Brain pericyte (primary cell): Measurements from ENCODE around the gene SURF6.
"Not testable (repeated sequence)": the region's sequence is repeated elsewhere in the genome, so short reads cannot be mapped to it uniquely, and the experiment has no call there.

Source experiments
- DNase-seq: peaks from one replicate; pipeline ENCODE4 v3.0.0-alpha.2; 2012; ENCODE audit warnings: low read depth, low spot score

SURF6 gene

DNA sequence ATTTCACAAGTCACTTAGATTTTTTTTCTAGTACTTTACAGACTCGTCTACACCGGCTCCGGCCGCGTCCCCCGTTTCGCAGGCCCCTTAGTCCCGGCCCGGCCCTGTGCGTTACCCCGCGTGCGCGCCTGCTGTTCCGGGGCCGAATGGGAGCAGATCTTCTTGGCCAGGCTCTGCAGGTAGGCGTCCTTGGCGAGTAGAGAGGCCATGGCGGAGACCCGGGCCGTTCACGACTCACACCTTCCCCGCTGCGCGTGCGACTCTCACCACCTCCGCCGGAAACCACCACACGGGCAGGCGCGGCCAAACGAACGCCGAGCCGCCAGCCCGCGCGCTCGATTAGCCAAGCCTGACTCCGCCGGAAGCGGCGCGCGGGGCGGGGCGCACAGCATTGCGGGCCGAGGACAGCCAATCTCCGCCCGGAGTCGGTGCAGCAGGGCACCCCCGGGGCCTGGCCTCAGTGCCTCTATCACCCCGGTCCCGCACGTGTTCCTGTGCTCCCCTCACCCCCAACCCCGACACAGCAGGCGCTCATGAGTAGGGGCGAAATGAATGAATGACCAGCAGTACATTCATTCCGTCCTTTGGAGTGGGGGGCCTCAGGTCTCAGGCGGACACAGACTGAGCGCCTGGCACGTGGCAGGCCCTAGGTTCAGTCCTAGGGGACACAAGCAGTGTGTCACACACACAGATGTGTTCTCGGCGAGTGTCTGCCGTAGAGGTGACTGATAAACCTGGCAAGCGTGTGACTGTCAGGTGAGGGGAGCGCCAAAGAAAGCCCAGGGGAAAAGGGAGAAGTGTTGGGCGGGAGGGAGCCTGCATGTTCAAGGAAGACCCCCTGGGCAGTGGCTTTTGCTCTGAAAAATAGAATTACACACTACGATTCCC lies at the start of gene SURF6:
Gene SURF6 (minus strand): TSS at position 265 of the 888 bp plus-strand sequence. CDS start 56 bp downstream, at position 209.
- DNase-seq = peak; percentile 58

DNA sequence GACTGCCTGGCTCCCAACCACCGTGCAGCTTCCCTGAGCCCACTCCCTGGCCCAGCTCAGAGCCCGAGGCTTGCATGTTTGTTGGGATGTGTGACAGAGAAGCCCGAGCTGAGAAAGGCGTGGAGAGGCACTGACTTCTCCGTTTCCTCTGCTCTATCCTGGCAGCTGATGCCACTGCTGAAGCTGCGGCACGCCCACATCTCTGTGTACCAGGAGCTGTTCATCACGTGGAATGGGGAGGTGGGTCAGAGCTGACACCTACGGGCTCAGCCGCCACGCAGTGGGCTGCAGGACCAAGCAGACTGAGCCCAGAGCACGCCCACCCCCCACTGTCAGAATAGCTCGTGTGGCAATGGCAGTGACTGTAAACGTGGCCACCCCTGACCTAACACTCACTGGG lies 49.5 kb upstream of the SURF6 start:
- DNase-seq = no peak

DNA sequence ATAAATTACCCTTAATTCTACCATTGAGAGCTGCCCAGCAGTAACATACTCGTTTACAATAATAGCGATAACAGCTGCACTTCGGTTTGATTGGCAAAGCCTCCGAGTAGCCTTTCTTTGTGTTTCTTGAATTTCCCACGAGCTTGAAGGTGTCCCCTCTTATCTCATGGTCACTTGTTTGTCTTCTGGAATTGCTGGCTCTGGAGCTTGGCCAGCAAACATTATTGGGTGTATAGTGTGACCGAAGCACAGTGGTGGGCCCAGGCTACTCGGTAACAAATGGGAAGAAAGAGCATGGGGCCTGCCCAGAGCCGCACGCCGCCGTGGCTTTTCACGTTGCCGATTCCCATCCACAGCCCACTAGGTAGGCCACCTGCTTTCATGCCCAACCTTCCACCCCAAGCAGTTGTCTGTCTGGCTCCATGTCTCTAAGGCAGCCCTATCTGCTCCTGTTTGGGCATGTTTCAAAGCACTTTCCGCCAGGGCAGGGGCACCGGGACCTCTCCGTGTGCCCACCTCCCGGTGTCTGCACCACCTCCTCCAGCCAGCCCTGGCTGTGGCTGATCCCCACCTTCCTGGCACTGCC lies 48.8 kb upstream of the SURF6 start:
- DNase-seq = no peak

DNA sequence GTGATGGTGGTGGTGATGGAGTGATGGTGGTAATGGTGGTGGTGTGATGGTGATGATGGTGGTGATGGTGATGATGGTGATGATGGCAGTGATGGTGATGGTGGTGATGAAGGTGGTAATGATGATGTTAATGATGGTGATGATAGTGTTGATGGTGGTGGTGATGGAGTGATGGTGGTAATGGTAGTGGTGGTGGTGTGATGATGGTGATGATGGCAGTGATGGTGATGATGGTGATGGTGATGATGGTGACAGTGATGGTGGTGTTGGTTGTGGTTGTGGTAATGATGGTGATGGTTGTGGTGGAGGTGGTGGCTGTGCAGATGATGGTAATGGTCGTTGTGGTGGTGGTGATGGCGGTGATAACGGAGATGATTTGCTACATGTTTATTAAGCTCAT lies 47.5 kb upstream of the SURF6 start:
- no peak for DNase-seq

DNA sequence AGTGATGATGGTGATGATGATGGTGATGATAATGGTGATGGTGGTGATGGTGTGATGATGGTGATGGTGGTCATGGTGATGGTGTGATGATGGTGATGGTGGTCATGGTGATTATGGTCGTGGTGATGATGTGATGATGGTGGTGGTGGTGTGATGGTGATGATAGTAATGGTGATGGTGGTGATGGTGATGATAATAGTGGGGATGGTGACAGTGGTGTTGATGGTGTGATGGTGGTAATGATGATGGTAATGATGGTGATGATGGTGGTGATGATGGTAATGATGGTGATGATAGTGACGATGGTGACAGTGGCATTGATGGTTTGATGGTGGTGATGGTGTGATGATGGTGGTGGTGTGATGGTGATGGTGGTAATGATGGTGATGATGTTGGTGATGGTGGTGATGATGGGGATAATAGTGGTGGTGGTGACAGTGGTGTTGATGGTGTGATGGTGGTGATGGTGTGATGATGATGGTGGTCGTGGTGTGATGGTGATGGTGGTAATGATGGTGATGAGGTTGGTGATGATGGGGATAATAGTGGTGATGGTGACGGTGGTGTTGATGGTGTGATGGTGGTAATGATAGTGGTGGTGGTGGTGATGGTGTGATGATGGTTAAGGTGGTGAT lies 46.6 kb upstream of the SURF6 start:
- no peak for DNase-seq

DNA sequence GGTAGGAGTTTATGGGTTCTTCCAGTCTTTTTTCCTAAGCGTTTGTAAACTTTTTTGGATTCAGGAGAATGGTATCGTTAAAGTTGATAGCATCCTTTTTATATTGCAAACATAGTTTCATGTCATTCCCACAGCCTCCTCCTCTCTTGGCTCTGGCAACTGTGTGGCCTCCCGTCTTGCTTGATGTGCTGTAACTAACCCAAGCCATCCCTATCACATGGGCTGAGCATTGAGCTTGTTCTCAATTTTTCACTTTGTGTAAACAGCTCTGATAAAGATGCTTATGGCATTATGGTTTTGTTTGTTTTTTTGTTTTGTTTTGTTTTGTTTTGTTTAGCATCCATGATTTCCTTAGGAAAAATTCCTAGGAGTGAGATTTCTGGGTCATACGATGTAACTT lies 44.7 kb upstream of the SURF6 start:
- no peak for DNase-seq

DNA sequence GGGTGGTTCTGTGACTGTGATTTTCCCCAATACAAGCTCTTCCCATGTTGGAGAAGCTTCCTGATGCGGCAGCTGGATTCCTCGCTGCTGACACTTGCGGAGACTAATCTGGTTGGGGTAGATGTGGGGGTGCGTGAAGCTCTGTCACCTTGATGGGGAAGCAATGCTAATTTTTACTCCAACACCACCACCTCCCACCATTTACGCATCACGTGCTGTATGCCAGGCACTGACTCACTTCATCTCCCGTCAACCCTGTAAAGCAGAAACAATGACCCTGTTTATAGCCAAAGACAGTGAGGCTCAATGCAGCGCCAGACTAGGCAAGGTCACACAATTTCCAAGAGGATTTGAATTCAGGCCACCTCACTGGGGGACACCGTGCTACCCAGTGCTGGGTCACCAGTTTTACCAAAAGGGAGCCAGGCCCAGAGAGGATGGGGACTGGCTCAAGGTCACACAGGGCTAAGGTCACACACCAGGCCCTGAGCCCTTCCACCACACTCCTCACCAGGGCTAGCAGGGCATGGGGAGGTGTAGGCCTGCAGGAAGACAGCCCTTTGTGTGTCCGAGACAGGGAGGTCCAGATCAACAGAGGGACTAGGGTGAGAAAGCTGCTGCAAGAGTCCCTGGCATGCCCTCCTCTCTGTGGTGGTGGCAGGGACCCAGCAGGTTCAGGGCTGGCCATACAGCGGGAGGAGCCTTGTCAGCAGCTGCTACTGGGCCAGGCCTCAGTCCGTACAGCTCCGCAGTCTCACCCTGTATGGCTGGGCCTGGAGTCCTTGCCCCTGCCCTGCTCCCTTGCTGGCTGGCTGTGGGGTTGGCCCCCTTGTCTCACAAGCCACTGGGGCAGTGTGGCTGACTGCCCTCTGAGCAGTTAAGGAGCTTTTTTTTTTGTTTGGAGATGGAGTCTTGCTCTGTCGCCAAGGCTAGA lies 43.4 kb upstream of the SURF6 start:
- no peak for DNase-seq

DNA sequence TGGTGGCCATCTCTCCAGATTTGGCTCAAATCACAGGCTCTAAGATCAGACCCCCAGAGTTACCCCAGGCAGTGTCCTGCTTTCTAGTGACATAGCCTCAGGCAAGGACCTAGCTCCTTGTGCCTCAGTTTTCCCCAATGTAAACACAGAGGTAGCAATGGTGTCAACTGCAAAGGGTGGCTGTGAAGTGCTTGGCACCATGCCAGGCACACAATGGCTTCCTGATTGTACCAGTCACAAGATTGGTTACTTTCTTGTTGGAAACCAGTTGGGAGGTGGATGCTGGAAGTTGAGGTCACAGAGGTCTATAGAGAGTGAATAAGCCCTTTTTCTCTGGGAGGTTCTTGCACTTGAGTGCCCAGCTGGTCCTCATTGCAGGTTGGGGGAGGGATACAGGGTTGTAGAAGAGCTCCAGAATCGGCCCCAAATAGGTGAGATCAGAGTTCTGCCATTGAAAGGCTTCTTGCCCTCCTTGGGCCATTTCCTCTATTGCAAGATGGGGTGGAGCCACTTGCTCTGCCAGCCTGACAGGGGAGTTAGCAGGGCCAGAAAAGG lies 42.5 kb upstream of the SURF6 start:
- DNase-seq = no peak

DNA sequence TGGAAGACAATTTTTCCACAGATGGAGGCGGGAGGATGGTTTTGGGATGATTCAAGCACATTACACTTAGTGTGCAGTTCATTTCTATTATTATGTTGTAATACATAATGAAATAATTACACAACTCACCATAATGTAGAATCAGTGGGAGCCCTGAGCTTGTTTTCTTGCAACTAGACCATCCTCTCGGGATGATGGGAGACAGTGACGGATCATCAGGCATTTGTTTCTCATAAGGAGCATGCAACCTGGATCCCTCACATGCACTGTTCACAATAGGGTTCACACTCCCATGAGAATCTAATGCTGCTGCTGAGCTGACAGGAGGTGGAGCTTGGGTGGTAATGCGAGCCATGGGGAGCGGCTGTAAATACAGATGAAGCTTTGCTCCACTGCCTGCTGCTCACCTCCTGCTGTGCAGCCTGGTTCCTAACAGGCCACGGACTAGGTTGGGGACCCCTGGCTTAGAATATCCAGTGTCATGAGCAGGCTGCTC lies 41.8 kb upstream of the SURF6 start:
- DNase-seq = peak; percentile 39

DNA sequence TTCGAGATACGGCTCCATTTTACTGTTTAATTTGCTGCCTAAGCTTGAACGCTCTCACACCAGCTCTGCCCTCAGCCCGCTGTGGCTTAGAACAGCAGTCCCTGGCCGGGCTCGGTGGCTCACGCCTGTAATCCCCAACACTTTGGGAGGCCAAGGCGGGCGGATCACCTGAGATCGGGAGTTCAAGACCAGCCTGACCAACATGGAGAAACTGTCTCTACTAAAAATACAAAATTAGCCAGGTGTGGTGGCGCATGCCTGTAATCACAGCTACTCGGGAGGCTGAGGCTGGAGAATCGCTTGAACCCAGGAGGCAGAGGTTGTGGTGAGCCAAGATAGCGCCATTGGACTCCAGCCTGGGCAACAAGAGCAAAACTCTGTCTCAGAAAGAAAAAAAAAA lies 41.3 kb upstream of the SURF6 start:
- not testable (repeated sequence) for DNase-seq

DNA sequence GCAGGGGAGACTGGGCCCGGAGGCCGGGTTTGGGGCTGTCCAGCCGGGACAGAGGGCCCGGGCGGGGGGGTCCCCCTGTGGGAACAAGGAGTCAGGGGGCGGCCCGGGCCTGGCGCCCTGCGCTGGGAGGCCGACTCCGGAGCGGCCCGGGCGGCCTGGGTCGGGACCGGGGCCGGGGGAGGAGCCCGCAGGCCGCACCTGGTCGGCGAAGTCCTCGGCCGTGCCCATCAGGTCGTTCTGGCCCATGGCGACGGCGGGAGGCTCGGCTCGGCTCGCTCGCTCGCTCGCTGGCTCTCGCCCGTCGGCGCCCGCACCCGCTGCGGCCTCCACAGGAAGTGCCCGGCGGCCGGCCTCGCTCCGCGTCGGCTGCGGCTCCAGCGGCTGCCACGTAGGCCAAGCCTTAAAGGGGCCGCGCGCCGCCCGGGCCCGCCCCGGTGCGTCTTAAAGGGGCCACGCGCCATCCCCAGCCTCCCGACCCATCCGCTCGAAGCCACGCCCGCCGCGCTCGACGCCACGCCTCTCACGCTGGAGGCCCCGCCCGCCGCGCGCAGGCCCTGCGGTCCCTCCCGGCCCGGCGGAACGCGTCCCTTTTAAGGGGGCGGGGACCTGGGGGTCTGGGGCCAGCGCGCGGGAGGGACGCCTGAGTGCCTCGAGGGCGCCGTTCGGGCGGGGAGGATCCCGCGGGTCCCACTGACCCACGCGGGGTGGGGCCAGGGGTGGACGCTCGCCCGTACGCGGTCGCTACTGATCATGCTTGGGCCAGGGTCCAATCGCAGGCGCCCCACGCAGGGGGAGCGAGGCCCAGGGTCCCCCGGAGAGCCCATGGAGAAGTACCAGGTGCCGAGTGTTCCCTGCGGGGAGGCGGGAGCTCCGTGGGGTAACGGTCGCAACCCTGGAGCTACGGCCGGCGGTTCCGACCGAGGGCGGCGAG lies 40.0 kb upstream of the SURF6 start, which contains the start of the genes STKLD1 and SURF4:
Gene STKLD1 (plus strand): TSS at position 643 of the 931 bp plus-strand sequence. CDS start 108 bp downstream, at position 751.
Gene SURF4 (minus strand): TSS at position 337 of the 931 bp plus-strand sequence. CDS start 91 bp downstream, at position 246.
- peak; percentile 80 for DNase-seq

DNA sequence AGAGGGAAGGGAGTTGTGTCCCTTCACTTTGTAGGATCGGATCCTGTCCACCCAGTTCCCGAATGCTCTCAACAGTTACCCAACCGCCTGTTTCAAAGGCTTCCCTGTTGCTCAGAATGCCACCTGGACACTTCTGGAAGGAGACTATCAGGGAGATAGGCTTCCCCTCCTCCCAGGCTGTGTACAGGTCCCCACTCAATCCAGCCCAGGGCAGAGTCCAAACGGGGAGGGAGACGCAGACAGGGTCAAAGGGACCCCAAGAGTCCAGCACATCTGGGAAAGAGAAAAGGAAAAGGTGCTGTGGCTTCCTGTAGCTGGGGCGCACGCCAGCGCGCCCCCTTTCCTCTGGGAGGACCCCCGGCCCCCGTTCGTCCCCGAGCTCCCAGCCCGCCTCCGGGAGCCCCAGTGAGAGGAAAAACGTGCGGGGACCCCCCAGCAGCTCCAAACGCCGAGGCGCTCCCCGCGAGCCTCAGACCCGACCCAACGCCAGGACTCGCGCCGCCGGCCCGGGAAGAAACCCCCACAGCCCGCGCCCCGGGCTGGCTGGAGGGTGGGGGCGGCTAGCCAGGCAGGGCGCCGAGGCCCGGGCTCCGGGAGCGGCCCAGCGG lies 39.2 kb upstream of the SURF6 start:
- DNase-seq = no peak

DNA sequence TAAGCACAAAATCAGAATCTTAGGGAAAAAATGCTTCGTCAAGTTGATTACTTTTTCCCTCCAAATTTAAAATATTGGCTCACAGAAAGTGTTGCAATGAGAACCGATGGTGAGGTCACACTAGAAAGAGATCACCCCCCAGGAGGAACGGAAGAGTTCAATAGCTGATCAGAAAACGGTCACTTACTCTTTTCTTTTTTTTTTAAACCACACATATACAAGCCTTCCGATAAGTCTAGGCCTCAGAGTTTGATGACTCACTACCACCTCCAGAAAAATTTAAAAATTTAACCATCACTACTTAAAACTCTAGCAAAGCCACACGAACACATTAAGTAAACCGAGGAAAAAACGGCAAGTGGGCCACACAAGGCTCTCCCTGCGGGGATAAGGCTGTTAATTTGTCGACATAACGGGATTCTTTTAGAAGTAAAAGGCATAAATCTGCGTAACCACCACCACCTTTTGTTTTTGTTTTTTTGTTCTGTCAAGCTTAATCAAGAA lies 38.7 kb upstream of the SURF6 start:
- DNase-seq = no peak

DNA sequence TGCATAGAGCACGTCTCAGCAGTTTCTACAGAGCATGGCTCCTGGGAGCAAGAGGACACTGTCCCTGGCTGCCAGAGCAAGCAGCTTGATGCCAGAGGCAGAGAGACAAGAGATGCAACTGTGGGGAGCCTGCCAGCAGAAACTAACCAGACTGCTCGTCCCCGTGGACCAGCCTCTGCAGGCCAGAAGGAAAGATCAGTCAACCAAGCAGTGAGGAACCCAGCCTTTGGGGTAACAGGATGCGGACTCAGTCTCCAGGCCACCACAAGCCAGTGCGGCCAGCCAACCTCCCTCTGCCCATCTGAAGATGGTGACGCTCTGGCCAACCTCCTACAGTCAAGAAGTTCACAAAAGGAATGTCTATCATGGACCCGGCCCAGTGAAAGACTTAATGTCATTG lies 36.2 kb upstream of the SURF6 start:
- DNase-seq = no peak

DNA sequence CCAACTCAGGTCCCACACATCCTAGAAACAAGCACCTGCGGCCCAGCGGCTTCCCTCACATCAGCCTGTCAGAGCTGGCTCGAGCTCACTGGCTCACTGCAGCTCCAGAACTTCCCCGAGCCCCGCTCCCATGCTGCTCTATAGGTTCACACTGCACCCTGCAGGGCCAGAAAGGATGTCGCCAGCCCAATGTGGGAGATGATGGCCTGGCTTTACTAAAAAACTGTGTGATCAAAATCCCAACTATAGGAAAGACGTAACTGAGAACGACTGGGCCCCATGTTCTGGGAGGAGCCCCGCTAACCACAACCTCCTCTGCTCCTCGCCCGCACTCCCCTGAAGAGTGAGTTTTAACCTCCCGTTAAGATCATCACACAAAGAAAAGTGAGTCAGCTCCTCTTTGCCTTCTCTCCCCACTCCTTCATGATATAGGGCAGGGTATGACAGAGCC lies 35.3 kb upstream of the SURF6 start:
- no peak for DNase-seq

DNA sequence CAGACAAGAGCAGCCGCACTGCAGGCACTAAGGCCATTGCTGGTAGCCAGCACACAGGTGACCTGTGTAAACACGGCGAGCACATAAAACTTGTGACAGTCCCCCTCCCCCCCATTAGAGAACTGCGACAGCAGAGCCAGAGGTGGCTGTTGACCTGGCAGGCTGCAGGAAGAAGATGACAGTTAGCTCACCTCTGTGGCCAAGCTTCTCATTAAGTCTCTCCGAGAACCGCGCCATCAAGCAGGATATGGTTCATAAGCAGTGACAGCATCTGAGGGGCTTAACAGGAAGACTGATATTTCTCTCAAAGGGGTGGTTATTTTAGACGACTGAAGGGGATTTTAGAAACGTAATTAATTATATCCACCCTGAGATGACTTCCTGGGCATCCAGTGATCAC lies 34.7 kb upstream of the SURF6 start:
- DNase-seq = no peak

DNA sequence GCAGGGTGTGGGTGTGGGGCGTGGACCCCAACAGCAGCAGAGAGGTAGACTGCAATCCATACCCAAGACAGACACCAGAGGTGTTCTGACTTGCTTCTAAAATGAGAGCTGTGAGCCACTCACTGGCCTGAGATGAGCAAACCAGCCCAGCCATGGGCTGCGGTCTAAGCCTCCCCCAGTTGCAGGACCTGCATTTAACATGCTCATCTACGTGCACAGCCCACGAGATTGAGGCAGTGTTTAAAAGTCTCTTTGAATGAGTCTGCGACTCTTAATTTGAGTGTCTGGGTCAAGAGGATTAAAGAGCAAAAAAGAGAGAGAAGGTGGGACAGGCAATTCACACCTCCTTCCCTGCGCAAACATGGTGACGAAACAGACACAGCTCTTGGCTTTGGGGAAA lies 33.9 kb upstream of the SURF6 start:
- no peak for DNase-seq

DNA sequence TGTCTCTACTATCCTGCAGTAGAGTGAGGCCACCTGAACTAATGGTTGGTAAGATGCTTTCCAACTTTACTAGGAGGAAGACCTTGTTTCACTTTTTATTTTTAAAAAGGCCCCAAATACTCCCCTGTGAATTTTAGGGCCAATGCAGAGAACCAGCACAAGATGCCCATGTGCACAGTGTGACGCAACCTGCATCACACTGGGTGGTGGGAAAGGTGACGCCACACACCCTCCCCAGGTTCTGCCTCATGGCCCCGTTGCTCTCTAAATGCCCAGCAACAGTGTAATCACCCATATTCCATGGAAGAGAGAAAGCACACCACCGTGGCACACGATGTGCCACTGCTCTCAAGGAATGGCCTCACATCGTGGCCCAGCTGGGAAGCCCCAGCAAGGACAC lies 33.4 kb upstream of the SURF6 start:
- DNase-seq = no peak

DNA sequence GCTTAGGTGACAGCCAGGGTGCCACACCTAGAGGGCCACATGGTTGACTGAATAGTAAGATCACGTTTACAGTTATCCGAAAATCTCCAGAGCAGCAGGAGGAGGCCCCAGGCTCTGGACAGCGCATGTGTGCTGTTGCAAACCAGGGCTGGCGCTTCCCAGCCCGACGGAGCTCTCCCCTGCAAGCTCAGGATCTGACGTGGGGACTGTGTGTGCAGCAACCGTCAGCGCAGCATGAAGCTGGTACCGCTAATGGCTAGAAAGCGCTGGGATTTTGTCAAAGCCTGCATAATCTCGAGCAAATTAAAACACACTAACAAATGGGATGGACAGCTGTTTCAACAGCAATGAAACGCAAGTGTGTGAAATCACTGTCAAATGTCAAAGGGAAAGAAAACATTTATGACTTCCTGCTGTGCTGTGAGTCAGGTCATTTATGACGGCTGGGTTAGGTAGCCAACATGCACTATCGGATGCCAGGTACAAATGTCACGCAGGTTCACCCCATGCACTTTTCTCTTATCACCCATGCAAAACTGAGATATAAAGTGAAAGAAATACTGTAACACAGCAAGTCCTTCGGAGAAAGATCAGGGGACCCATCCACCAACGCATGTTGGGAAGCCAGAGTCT lies 32.4 kb upstream of the SURF6 start:
- no peak for DNase-seq
